Gastroesophageal sphincter (tissue), 4 donors: ENCODE results near the gene MLXIP. TPM values are rescaled to one million over a fixed set of nuclear protein-coding genes. Genes with fewer than 3 reads are reported as not detected.

ENCODE experiments used
- ATAC-seq: fragments of 150-250 bp; one replicate; pipeline ENCODE4 v1.9.1; 2016; ENCODE audit warnings: mild to moderate bottlenecking, moderate library complexity
- H3K27ac ChIP-seq, 4 donors: fragments of 200-600 bp; sonication (generic) in 3 of 4; 1 replicate in 3 of 4; 2 replicates in 1 of 4; pipeline ENCODE4 v1.5.1; 2016 to 2019
- H3K27me3 ChIP-seq: fragments of 200-600 bp; sonication (generic); one replicate; pipeline ENCODE4 v1.5.1; 2019
- H3K36me3 ChIP-seq, 2 donors: fragments of 200-600 bp; sonication (generic); one replicate each; pipeline ENCODE4 v1.5.1; 2019; ENCODE audit warnings: control low read depth in 1 of 2
- H3K4me1 ChIP-seq, 3 donors: fragments of 200-600 bp; sonication (generic); 1 replicate in 2 of 3; 2 replicates in 1 of 3; pipeline ENCODE4 v1.5.1; 2016 to 2019; ENCODE audit warnings: control low read depth in 2 of 3
- H3K4me3 ChIP-seq, 2 donors: fragments of 200-600 bp; sonication (generic); one replicate each; pipeline ENCODE4 v1.5.1; 2019; ENCODE audit warnings: mild to moderate bottlenecking in 1 of 2, moderate library complexity in 1 of 2
- H3K9me3 ChIP-seq, 3 donors: fragments of 200-600 bp; sonication (generic); one replicate each; pipeline ENCODE4 v1.5.1; 2017 to 2019; ENCODE audit warnings: control low read depth in 2 of 3
- CTCF ChIP-seq, 4 experiments: fragments of 200-600 bp in 2 of 4; fragments of 450-650 bp in 2 of 4; sonication (generic) in 1 of 4; IDR thresholded peaks; one replicate each; pipeline ENCODE4 v1.5.1; 2017 to 2019; ENCODE audit warnings: antibody characterized with exemption in 4 of 4, mild to moderate bottlenecking in 2 of 4, moderate library complexity in 2 of 4
- EP300 ChIP-seq: sonication (generic); formaldehyde crosslinking; IDR thresholded peaks from one replicate; pipeline ENCODE4 v1.6.1; 2017; ENCODE audit warnings: antibody characterized with exemption, mild to moderate bottlenecking
- POLR2A ChIP-seq, 2 donors: fragments of 450-650 bp; IDR thresholded peaks; one replicate each; pipeline ENCODE4 v1.6.1; 2017; ENCODE audit warnings: antibody characterized with exemption in 2 of 2, mild to moderate bottlenecking in 2 of 2, moderate library complexity in 1 of 2
- POLR2AphosphoS5 ChIP-seq: sonication (generic); formaldehyde crosslinking; IDR thresholded peaks from one replicate; pipeline ENCODE4 v1.6.1; 2017; ENCODE audit warnings: antibody characterized with exemption
- WGBS, 2 donors: methylation state at CpG; one replicate each; pipeline ENCODE4 v1.1.5; 2018; ENCODE audit warnings: low coverage in 1 of 2; 5-methylcytosine and 5-hydroxymethylcytosine counted together
- total RNA-seq, 4 donors: library from RNA; depleted of rRNA; stranded (reverse); fragments of >200 nt; gene quantifications; one replicate each; pipeline ENCODE4 v1.1.0, GENCODE V29; 2016

The MLXIP gene
- total RNA-seq, 4 donors from 2014 or later: 28.8 to 87.4 (median 54.9) TPM

DNA sequence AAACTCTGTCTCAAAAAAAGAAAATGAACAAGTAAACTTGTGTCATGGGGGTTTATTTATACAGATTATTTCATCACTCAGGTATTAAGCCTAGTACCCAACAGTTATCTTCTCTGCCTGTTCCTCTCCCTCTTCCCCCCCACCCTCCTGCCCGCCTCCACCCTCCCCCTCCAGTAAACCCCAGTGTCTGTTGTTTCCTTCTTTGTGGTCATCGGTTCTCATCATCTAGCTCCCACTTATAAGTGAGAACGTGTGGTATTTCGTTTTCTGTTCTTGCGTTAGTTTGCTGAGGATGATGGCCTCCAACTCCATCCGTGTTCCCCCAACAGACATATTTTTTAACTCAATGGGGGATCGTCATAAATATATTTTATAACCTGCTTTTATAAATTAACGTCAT, 83.1 kb downstream of the MLXIP start:
- Histone ChIP-seq H3K9me3 (no peaks in the 10 kb centered on the region), H3K27ac (no peak overlapping the region), H3K27me3 (peaks cover 3% of the 10 kb centered on the region), H3K4me1 (no peaks in the 10 kb centered on the region), H3K4me3 (no peak overlapping the region), H3K36me3 (no peaks in the 10 kb centered on the region)
- 78 to 79% methylated on average over 7 of the region's 8 CpGs for WGBS, 2 donors
- no peak for TF ChIP-seq CTCF (IDR thresholded peaks at IDR 0.05)
- TF ChIP-seq POLR2A (IDR thresholded peaks at IDR 0.05): no peak
- TF ChIP-seq EP300: no peak
- TF ChIP-seq POLR2AphosphoS5: no peak
- no peak for ATAC-seq

DNA sequence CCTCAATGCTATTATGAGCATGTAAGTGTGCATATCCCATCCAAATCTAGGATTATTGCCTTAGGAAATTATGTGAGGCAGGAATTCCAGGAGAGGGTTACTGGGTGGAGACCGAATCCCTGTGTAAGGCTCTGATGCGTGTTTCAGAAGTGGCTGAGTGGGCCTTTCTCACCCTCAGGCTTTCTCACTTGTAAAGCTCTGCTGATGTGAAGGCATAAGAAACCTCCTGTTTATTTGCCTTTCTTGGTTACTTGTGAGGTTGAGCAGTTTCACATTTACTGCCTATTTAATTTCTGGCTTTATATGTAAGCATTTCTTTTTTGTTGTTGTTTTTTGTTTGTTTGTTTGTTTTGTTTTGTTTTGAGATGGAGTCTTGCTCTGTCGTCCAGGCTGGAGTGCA, 84.4 kb downstream of the MLXIP start:
- ATAC-seq: no peak
- H3K27ac ChIP-seq: no peak overlapping the region
- peaks cover 4% of the 10 kb centered on the region for H3K27me3 ChIP-seq
- H3K4me1 ChIP-seq: no peaks in the 10 kb centered on the region
- H3K9me3 ChIP-seq: no peaks in the 10 kb centered on the region
- WGBS, 2 donors: 94% methylated on average over 3 of the region's 3 CpGs; no CpG with 5 or more reads in 1 of the 2 donors
- no peaks in the 10 kb centered on the region for H3K36me3 ChIP-seq
- TF ChIP-seq CTCF (IDR thresholded peaks at IDR 0.05): no peak
- H3K4me3 ChIP-seq: no peak overlapping the region

- H3K27ac ChIP-seq: no peak overlapping the region
- H3K27me3 ChIP-seq: peaks cover 17% of the 10 kb centered on the region
- ATAC-seq: no peak
- TF ChIP-seq EP300 (no peak), POLR2AphosphoS5 (no peak), POLR2A (IDR thresholded peaks at IDR 0.05) (no peak), CTCF (IDR thresholded peaks at IDR 0.05) (no peak)
- no peaks in the 10 kb centered on the region for H3K9me3 ChIP-seq
- WGBS, 2 donors: 76 to 89% methylated on average over 9 to 15 of the region's 22 CpGs
- no peaks in the 10 kb centered on the region for H3K4me1 ChIP-seq
- H3K4me3 ChIP-seq: no peak overlapping the region
- no peaks in the 10 kb centered on the region for H3K36me3 ChIP-seq
Measured at GRCh38 chr12:122166422-122167349, 88.1 kb downstream of the MLXIP start.

DNA sequence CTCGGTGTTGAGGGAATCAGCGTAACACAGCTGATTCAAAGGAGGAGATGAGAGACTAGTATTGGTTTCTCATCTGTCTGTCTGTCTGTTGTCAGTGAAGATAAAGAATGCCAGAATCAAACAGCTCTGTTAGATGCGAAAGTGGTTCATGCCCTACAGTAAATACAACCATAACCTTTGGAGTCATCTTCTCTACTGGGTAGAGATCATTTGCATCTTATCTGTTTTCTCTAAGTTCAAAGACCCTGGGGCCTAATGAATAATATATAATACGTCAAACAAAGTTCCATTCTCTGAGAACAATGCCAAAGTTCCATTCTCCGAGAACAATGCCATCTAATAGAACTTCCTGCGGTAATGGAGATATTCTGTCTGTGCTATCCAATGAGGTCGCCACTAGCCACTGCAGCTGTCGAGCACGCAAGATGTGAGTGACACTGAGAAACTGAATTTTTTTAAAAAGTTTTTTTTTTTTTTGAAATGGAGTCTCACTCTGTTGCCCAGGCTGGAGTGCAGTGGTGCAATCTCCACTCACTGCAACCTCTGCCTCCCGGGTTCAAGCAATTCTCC, 88.9 kb downstream of the MLXIP start:
- TF ChIP-seq POLR2AphosphoS5 (no peak), POLR2A (IDR thresholded peaks at IDR 0.05) (no peak), EP300 (no peak), CTCF (IDR thresholded peaks at IDR 0.05) (no peak)
- H3K4me3 ChIP-seq: no peak overlapping the region
- no peaks in the 10 kb centered on the region for H3K4me1 ChIP-seq
- no peak for ATAC-seq
- H3K9me3 ChIP-seq: no peaks in the 10 kb centered on the region
- WGBS, 2 donors: 68 to 80% methylated on average over 7 to 9 of the region's 10 CpGs
- H3K27me3 ChIP-seq: peaks cover 19% of the 10 kb centered on the region
- no peak overlapping the region for H3K27ac ChIP-seq
- H3K36me3 ChIP-seq: no peaks in the 10 kb centered on the region

DNA sequence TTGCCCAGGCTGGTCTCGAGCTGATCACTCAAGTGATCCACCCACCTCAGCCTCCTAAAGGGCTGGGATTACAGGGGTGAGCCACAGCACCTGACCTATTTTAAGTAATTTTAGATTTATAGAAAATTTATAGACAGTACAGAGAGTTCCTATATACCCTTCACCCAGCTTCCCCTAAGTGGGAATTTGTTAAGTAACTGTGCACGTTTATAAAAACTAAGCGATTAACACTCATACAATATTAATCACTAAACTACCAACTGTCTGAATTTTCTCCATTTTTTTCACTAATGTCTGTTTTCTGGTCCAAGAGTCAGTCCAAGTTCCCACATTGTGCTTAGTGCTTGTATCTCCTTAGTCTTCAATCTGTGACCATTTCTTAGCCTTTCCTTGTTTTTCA, 89.9 kb downstream of the MLXIP start:
- Histone ChIP-seq H3K27me3 (peaks cover 19% of the 10 kb centered on the region), H3K4me3 (no peak overlapping the region), H3K9me3 (no peaks in the 10 kb centered on the region), H3K4me1 (no peaks in the 10 kb centered on the region), H3K36me3 (no peaks in the 10 kb centered on the region), H3K27ac (no peak overlapping the region)
- no peak for ATAC-seq
- 94 to 100% methylated on average over 1 to 3 of the region's 3 CpGs for WGBS, 2 donors
- TF ChIP-seq CTCF (IDR thresholded peaks at IDR 0.05): no peak
- TF ChIP-seq POLR2A (IDR thresholded peaks at IDR 0.05): no peak
